Mucosa of descending colon (tissue), 3 donors: ENCODE measurements around the gene NUDT15. TPM values are rescaled to one million over a fixed set of nuclear protein-coding genes. Genes with fewer than 3 reads are reported as not detected.

Experiments
- ATAC-seq: fragments of 200-7000 bp; cut with Tn5 transposase; one replicate; pipeline ENCODE4 v1.9.1; 2020; ENCODE audit warnings: mild to moderate bottlenecking, moderate library complexity
- DNase-seq, 3 donors: peaks; one replicate each; pipeline ENCODE4 v3.0.0-alpha.2; 2020
- H3K36me3 ChIP-seq: fragments of 200-600 bp; one replicate; pipeline ENCODE4 v1.8.0; 2021; ENCODE audit warnings: low read depth, mild to moderate bottlenecking
- H3K4me1 ChIP-seq: fragments of 200-600 bp; one replicate; pipeline ENCODE4 v1.8.0; 2021; ENCODE audit warnings: low read depth, mild to moderate bottlenecking
- H3K4me3 ChIP-seq: fragments of 200-600 bp; one replicate; pipeline ENCODE4 v1.8.0; 2021; ENCODE audit warnings: mild to moderate bottlenecking
- H3K9me3 ChIP-seq: fragments of 200-600 bp; one replicate; pipeline ENCODE4 v1.8.0; 2021; ENCODE audit warnings: mild to moderate bottlenecking
- CTCF ChIP-seq: fragments of 200-600 bp; IDR thresholded peaks from one replicate; pipeline ENCODE4 v1.8.0; 2022; ENCODE audit warnings: antibody characterized with exemption, mild to moderate bottlenecking
- intact Hi-C, 2 donors: fragments of 100-400 bp; cut with DNase I in 1 of 2; cut with micrococcal nuclease in 1 of 2; formaldehyde crosslinking; loops; one replicate each; pipeline versions ENCODE4 v1.11.0 to v1.11.1; 2022; cut with DNase I, micrococcal nuclease
- total RNA-seq, 3 donors: library from RNA; stranded (reverse); fragmentation: NEBNext Ultra II Directional in 2 of 3; extraction: Animal tissue kit (Norgen Biotek cat#: 25700) in 2 of 3; gene quantifications; one replicate each; pipeline versions ENCODE4 v1.2.1 to v1.2.4, GENCODE V29; 2021 to 2023
- donor health status: DM: no; HTN: no; CAD: no; lungs with moderate emphysema.
- donor health status: DM: no; HTN: no; CAD: no.
- donor health status: DM: no; HTN: yes; CAD: no.

NUDT15 gene
- total RNA-seq, 3 donors from 2014 or later: 17.9 to 25.4 (median 21.6) TPM

DNA sequence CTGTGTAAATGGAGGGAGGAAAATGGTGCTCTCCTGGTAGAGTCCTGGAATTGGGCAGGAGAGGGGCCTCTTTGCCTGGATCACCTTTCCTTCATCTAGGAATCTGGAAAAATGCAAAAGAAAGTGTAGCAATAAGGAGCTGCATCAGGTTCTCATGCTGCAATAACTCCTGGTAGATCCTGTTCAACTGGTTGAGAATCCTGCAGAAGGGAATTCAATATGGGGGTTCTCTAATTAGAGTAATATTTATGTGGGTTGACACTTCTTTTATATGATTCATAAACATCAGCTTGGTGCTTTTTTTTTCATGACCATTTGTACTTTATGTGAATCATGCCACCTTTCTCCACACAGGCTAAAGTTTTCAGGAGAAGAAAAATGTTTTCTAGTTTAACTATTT, 9.5 kb upstream of the NUDT15 start:
- no peaks in the 10 kb centered on the region for H3K4me1 ChIP-seq
- peaks cover 9% of the 10 kb centered on the region for H3K9me3 ChIP-seq
- H3K4me3 ChIP-seq: no peak overlapping the region
- no peak for DNase-seq
- H3K36me3 ChIP-seq: no peaks in the 10 kb centered on the region
- intact Hi-C loops: no loop called here
- ATAC-seq: no peak
- no peak for TF ChIP-seq CTCF

DNA sequence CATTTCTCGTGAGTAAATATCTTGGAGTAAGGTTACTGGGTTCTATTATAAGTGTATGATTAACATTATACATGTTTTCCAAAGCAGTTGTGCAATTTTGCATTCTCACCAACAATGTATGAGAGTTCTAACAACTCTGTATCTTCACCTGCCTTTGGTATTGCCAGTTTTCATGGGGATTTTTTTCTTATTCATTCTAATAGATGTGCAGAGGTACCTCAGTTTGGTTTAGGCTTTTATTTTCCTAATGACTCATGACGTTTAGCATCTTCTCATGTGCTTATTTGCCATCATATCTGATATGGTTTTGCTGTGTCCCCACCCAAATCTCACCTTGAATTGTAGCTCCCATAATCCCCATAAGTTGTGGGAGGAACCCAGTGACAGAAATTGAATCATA, 7.7 kb upstream of the NUDT15 start:
- Histone ChIP-seq H3K4me3 (no peak overlapping the region), H3K36me3 (no peaks in the 10 kb centered on the region), H3K4me1 (no peaks in the 10 kb centered on the region), H3K9me3 (peaks cover 14% of the 10 kb centered on the region)
- ATAC-seq (no peak), DNase-seq (no peak)
- intact Hi-C loops: no loop called here
- TF ChIP-seq CTCF: no peak

- TF ChIP-seq CTCF: no peak
- no peaks in the 10 kb centered on the region for H3K36me3 ChIP-seq
- no peak for DNase-seq
- H3K4me1 ChIP-seq: peaks cover 15% of the 10 kb centered on the region
- intact Hi-C loops: no loop called here
- no peak for ATAC-seq
- H3K4me3 ChIP-seq: no peak overlapping the region
- peaks cover 1% of the 10 kb centered on the region for H3K9me3 ChIP-seq
Measured at GRCh38 chr13:48038761-48039160, 1.2 kb downstream of the NUDT15 start.

DNA sequence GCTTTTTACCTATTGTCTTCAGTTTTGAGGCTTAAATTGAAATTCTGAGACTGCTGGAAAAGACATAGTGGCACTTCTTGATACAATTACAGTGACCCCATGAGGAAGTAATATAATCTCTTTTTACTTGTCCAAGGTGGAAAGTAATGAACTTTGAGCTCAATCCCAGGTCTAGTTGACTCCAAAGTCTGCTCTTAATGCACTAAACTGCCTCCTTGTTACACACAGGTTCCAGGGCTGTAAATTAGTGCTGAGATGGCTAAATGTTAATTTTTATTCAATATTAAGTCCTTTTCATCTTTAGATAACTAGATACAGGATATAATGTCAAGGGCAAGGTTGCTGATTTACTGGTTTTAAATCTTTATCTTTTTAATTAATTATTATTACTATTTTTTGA, 2.5 kb downstream of the NUDT15 start:
- intact Hi-C loops: no loop called here
- H3K36me3 ChIP-seq: no peaks in the 10 kb centered on the region
- ATAC-seq: peak; percentile 17
- H3K4me3 ChIP-seq: no peak overlapping the region
- DNase-seq: peak in 1 of 3 donors; percentile 40
- TF ChIP-seq CTCF: no peak
- peaks cover 21% of the 10 kb centered on the region for H3K4me1 ChIP-seq
- no peaks in the 10 kb centered on the region for H3K9me3 ChIP-seq

DNA sequence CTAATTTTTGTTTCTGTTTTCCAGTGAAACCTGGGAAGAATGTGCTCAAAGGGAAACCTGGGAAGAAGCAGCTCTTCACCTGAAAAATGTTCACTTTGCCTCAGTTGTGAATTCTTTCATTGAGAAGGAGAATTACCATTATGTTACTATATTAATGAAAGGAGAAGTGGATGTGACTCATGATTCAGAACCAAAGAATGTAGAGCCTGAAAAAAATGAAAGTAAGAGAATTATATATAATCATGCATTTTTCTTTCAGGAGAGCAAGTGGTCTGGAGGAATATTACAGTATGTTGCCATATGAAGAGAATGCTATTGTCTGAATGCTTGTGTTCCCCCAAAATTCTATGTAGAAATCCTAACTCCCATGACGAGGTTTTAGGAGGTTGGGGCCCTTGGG, 3.4 kb downstream of the NUDT15 start:
- TF ChIP-seq CTCF: no peak
- H3K36me3 ChIP-seq: no peaks in the 10 kb centered on the region
- H3K4me3 ChIP-seq: no peak overlapping the region
- no peaks in the 10 kb centered on the region for H3K9me3 ChIP-seq
- intact Hi-C loops: no loop called here
- ATAC-seq (no peak), DNase-seq (no peak)
- H3K4me1 ChIP-seq: peaks cover 24% of the 10 kb centered on the region

DNA sequence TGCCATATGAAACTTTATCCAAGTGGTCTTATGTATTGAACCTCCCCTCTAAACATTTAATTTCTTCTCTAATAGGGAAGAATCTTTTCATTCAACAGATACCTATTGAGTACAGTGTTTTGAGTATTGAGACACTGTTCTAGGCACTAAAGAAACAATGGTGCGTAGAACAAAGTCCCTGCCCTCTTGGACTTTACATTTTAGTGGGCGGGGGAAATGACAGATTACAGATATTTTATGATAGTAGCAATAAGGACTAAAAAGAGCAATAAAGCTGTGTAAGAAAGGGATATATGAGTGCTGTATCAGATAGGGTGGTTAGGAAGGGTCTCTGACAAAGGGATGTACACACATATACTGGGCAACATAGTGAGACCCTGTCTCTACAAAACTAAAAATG, 5.4 kb downstream of the NUDT15 start:
- DNase-seq: peak in 1 of 3 donors; percentile 56

More for the DNA sequence above, 5.4 kb downstream of the NUDT15 start:
- H3K9me3 ChIP-seq: no peaks in the 10 kb centered on the region
- peak; percentile 66 for ATAC-seq
- no peak for TF ChIP-seq CTCF
- no peak overlapping the region for H3K4me3 ChIP-seq
- no peaks in the 10 kb centered on the region for H3K36me3 ChIP-seq
- H3K4me1 ChIP-seq: peaks cover 19% of the 10 kb centered on the region
- intact Hi-C loops: no loop called here
